GM20431 (cell line): Measurements from ENCODE around the gene NOS3.
"Not testable (repeated sequence)": the region's sequence is repeated elsewhere in the genome, so short reads cannot be mapped to it uniquely, and the experiment has no call there.

ENCODE experiments used
- in situ Hi-C: fragments of 300-500 bp; cut with MseI, MboI; formaldehyde crosslinking; loops from one replicate; pipeline ENCODE4 v1.15.0; 2020; ENCODE audit warnings: low sequenced_read_pairs; ENCODE audit not compliant: unreplicated experiment

The NOS3 gene

DNA sequence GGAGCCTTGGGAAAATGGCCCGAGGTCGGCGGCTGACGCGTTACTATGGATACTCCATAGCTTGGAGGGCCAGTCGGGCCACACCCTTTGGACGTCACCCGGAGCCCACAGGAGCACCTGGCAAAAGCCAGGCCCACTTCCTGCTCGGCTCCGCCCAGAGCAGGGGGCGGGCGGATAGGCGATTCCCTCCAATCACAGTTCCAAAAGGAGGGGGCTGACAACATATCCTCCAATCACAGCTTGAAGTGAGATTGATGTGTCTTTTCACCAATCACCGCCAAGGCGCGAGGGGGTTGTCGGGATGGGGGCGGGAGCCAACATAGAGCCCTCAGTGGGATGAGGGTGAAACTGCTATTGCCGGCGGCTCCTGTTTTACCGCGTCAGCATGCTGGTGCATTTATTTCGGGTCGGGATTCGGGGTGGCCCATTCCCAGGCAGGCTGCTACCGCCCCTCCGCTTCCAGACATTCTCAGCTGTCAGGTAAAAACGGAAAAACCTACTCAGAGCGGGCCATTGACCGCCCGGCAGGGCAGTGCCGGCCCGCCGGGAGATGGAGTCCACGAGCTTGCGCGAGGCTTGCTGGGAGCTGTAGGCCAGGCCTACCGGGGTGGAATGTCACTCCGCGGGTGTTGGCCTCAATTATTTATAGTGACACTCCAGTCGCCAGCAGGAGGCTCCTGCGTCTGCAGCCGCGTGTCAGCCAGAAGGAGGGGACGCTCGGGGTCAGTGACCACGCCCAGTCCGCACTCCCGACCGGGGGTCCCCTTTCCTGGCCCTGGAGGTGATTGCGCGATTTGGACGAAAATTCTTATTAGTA, 37.5 kb downstream of the NOS3 start, which contains the start of gene ABCB8:
Gene ABCB8 (plus strand): TSS at position 320 of the 817 bp plus-strand sequence. CDS start 66 bp downstream, at position 386.
- in situ Hi-C loops, result no loop called here

DNA sequence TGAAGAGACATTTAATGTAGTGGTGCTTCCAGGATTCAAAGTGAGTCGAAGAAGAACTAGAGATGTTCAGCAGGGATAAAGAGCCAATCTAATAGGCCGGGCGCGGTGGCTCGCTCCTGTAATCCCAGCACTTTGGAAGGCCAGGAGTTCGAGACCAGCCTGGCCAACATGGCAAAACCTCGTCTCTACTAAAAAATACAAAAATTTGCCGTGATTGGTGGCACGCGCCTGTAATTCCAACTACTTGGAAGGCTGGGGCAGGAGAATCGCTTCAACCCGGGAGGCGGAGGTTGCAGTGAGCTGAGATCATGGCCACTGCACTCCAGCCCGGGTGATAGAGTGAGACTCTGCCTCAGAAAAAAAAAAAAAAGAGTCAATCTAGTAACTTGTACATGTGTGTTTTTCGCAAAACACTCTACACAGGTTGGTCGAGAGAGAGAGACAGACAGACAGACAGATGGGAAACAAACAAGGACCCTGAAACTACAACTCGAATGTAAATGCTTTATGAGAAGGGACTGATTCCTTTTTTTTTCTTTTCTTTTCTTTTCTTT, 38.2 kb downstream of the NOS3 start:
- in situ Hi-C loops, result no loop called here

DNA sequence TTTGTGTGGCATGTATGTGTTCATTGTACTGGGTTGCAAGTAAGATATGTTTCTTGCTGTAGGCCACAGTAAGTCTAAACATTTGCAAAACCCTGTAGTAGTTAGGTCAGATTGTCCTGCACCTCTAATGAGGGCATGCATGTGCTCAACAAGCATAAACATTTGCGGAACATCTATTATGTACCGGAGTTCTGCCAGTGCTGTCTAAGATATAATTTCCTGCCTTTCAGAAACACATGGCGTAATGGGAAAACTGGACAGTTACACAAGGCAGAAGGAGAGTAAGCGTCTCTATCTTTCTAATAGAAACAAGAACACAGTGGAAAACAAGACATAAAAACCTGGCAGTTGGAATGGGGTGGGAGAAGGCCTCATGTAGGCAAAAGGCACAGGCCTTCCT, 40.2 kb downstream of the NOS3 start:
- in situ Hi-C loops, result no loop called here

DNA sequence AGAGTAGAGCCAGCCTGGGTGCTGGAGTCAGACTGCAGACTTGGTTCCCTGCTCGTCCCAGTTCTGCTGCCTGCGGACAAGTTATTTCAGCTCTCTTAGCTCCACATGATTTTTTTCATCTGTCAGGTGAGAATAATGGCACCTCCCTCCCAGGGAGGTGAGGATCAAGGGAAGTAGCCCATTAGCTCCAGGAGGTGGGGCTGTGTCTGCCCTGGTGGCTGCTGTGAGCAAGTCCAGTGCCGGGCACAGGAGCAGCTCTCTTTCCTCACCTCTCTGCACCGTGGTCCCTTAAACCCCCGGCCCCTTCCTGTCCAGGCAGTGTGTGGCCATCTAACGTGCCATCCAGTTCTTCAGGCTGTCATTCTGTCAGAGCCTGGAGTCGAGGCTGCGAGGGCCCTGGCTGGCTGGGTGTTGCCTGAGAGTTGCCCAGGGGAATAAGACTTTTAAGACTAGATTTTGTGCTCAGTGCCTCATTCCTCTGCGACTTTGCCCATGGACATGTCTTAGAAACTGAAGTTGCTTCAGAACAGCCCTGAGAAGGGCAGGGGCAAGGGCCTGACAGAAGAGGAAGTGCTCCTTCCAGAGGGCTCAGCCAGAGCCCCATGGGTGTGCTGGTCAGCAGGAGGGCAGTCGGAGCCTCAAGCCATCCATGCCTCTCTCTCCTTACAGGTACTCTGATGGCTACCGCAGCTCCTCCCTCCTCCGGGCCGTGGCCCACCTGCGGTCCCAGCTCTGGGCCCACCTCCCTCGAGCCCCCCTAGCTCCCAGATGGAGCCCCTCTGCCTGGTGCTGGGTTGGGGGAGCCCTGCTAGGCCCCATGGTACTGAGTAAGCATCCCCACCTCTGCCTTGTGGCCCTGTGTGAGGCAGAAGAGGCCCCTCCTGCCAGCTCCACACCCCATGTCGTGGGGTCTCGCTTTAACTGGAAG, 42.4 kb downstream of the NOS3 start:
- in situ Hi-C loops, result no loop called here

DNA sequence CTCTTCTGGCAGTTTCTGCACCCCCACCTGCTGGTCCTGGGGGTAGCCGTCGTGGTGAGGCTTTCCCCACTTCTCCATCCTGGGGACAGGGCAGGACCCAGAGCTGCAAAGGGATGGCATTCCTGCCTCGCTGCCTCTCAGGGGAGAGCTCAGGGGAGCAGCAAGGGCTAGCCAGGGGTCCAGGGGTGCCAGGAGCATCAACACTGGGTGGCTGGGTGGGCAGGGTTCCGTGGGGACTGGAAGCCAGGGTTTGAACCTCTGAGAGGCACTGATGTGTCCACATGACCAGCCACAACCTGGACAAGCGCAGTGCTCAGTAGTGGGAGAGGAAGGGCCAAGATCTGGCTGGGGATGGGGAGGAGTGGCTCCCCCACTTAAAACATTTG, 43.0 kb downstream of the NOS3 start:
- in situ Hi-C loops, result no loop called here

DNA sequence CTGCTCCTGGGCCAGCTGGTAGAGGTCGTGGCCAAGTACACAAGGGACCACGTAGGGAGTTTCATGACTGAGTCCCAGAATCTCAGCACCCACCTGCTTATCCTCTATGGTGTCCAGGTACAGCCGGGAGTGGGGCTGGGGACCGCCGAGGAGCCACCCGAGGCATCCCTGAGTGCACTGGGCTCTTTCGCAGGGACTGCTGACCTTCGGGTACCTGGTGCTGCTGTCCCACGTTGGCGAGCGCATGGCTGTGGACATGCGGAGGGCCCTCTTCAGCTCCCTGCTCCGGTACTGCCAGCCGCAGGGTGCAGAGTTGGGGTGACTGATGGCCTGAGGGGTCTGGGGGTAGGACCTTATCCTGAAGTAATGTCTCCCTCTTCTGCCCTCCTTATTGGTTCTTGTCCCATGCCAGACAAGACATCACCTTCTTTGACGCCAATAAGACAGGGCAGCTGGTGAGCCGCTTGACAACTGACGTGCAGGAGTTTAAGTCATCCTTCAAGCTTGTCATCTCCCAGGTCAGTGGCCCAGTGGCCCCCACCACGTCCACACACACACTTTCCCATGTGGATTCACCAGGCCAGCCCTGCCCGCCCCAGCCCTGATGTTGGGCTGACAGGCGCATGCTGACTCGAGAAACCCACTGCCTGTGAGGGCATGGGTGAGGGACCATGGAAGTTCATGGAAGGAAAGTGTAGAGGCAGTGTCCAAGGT, 43.7 kb downstream of the NOS3 start:
- in situ Hi-C loops, result no loop called here

- in situ Hi-C loops, result no loop called here
These were observed 44.4 kb downstream of the NOS3 start for GRCh38 chr7:151035026-151035717.

GRCh38 chr7:151035902-151036301, 45.1 kb downstream of the NOS3 start:
- in situ Hi-C loops, result no loop called here

DNA sequence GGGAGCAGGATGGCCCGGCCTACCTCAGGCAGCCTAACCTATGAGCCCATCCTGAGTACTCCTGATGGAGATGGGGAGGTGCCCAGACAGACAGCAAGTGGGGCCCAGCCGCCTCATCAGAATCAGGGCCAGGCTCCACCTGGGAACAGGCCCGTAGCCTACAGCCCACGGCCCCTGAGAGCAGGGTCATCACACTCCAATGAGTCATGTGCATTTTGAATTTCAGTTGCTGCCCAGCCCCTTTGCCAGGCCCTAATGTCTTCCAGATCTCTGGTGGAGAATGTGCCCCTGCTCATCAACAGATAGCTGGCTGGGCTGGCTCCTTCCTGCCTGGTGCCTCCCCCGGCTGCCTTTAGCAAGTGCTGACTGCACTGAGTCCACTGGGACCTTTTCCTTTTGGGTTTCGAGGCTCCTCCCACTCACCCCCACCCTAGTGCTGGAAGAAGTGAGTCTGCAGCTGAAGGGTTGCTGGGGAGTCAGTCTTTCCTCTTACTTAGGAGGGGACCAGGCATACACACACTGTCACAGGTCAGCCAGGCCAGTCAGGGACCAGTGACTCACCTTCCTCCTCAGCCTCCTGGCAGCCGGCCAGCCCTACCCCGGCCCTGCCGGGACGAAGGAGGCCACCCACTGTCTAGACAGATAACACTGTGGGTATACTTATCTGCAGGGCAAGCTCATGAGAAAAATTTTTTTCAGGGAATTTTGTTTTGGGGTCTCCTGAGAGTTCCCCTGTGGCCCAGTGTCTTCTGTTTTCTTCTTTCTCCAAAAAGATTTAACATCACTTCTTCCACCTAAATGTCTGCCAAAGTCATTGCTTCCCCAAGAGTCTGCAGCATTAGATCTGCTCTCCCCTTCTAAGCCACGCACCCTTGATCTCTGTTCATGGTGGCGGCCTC, 48.4 kb downstream of the NOS3 start:
- in situ Hi-C loops, result no loop called here

- in situ Hi-C loops, result no loop called here
These were observed 49.2 kb downstream of the NOS3 start for GRCh38 chr7:151039850-151040548.

DNA sequence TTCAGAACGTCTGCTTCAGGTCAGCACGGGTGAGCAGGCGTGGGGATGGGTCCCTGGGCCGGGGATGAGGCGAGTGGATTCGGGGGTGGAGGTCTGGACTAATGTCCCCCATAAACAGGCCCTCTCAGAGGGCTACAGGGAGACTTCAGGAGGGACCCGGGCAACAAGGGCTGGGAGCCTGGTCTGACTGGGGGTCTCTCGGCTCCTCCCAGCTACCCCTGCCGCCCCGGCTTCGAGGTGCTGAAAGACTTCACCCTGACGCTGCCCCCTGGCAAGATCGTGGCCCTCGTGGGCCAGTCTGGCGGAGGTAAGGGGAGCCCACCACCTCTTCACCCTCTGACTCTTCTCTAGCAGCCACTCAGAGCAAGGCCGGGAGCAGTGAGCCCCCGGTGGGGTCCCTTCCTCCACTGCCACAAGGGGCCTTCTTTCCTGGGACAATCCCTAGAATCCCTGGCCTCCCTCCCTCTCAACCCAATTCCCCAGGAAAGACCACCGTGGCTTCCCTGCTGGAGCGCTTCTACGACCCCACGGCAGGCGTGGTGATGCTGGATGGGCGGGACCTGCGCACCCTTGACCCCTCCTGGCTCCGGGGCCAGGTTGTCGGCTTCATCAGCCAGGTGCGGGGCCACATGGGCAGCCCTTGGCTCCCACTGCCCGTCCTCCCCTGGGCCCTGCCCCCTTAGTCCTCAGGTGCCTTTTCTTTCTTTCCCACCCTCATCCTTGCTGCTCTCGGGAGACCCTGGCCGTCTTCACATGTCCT, 50.0 kb downstream of the NOS3 start:
- in situ Hi-C loops, result no loop called here

DNA sequence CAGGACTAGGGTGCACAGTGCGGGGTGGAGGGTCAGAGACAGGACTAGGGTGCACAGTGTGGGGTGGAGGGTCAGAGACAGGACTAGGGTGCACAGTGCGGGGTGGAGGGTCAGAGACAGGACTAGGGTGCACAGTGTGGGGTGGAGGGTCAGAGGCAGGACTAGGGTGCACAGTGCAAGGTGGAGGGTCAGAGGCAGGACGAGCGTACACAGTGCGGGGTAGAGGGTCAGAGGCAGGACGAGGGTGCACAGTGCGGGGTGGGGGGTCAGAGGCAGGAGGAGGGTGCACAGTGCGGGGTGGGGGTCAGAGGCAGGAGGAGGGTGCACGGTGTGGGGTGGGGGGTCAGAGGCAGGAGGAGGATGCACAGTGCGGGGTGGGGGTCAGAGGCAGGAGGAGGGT, 52.6 kb downstream of the NOS3 start:
- in situ Hi-C loops, result not testable (repeated sequence)

- in situ Hi-C loops, result no loop called here
These were observed 53.1 kb downstream of the NOS3 start for GRCh38 chr7:151043959-151044358.

DNA sequence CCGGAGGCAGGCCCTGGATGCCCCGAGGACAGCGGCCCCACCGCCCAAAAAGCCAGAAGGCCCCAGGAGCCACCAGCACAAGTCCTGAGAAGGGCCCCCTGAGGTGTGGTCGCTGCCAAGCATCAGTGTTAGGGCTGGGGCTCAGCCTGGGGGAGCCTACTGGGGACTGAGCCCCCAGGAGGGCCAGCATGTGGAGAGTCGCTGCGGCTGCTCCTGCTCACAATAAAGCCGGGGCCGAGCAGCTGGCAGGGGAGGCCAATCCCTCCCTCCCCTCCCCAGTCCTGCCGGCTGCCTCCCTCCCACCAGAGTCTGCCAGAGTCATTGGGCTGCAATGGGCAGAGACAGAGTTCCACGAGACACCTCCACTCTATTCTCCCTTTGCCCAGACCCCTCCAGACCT, 54.4 kb downstream of the NOS3 start:
- in situ Hi-C loops, result no loop called here

DNA sequence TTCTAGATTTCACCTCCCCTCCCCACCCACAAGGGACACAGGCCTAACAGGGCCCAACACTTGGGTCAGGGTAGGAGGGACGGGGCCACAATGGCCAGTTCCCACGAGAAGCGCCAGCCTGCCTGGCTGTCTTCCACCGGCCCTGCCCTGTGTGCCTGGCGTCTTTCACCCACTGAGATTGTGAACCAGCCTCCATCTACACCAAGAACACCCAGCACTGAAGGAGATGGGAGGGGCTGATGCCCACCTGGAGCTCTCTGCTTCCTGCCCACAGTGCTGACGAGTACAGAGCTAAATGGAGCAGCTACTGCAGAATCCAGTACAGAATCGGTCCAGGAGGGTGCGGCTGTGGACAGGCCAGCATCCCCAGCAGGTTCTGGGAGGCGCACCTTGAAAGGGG, 55.1 kb downstream of the NOS3 start:
- in situ Hi-C loops, result no loop called here

- in situ Hi-C loops, result no loop called here
These were observed 56.1 kb downstream of the NOS3 start for GRCh38 chr7:151046603-151047573.
